HepG2 (cell line): ENCODE data around the gene CXCL10. TPM values are rescaled to one million over a fixed set of nuclear protein-coding genes. Genes with fewer than 3 reads are reported as not detected.

Source experiments
- ETV6 ChIP-seq: sonication (generic); formaldehyde crosslinking; conservative IDR thresholded peaks from 2 replicates; pipeline ENCODE4 v1.4.0; 2020; ENCODE audit warnings: missing genetic modification reagents
- ZKSCAN8 ChIP-seq: IDR thresholded peaks from 2 replicates; pipeline ENCODE4 v1.6.1; 2016; ENCODE audit warnings: borderline replicate concordance, missing genetic modification reagents, missing compliant biosample characterization
- ZNF597 ChIP-seq: sonication (generic); formaldehyde crosslinking; IDR thresholded peaks from 2 replicates; pipeline ENCODE4 v1.5.0; 2020; ENCODE audit warnings: missing genetic modification reagents
- polyA plus RNA-seq, 8 experiments: library from polyadenylated mRNA; depleted of rRNA in 3 of 8; stranded (reverse) in 7 of 8; unstranded in 1 of 8; fragments of >200 nt; fragmentation: Illumina TruSeq in 4 of 8; extraction: Trizol in 4 of 8; gene quantifications; 2 replicates each; pipeline versions ENCODE4 v1.2.1 to v1.2.3, GENCODE V29; 2011 to 2016; ENCODE audit warnings: low read depth in 4 of 8, missing spikeins in 1 of 8, mixed read lengths in 1 of 8; ENCODE audit not compliant: insufficient read depth in 1 of 8
- total RNA-seq, 5 experiments: library from RNA; depleted of rRNA; stranded (reverse); fragments of >200 nt; fragmentation: Illumina TruSeq; extraction: Trizol; gene quantifications; 2 replicates each; pipeline ENCODE4 v1.2.3, GENCODE V29; 2016; ENCODE audit warnings: low read depth in 1 of 5
- TF ChIP-seq, protein P1 (sequence below): sonication (generic); formaldehyde crosslinking; IDR thresholded peaks from 2 replicates; pipeline ENCODE4 v1.5.0; 2020; ENCODE audit warnings: mild to moderate bottlenecking, missing genetic modification reagents, borderline replicate concordance

The CXCL10 gene
- total and polyA plus RNA-seq, 2 of the 13 experiments (the other 11 are each of a cell fraction or from before 2014, with no cell fraction given): not detected

DNA sequence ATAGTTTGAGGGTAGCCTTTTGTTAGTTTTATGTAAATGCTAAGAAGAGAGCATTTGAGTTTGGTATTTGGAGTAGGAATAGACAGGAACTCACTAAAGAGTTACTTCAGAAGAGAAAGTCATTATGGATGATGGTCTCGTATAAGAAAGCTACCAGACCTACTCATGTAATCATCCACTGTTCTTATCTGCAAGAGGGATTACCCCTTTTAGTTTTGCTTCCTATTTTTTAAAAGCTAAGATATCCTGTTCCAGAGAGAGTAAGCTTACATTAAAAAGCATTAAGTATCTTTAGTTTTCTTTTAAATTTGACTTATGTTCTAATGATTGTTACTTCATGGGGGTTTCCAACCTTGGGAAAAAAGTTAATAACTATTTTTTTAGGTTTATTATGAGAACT, 38.7 kb upstream of the CXCL10 start (continued):
- TF ChIP-seq, protein P1, sequence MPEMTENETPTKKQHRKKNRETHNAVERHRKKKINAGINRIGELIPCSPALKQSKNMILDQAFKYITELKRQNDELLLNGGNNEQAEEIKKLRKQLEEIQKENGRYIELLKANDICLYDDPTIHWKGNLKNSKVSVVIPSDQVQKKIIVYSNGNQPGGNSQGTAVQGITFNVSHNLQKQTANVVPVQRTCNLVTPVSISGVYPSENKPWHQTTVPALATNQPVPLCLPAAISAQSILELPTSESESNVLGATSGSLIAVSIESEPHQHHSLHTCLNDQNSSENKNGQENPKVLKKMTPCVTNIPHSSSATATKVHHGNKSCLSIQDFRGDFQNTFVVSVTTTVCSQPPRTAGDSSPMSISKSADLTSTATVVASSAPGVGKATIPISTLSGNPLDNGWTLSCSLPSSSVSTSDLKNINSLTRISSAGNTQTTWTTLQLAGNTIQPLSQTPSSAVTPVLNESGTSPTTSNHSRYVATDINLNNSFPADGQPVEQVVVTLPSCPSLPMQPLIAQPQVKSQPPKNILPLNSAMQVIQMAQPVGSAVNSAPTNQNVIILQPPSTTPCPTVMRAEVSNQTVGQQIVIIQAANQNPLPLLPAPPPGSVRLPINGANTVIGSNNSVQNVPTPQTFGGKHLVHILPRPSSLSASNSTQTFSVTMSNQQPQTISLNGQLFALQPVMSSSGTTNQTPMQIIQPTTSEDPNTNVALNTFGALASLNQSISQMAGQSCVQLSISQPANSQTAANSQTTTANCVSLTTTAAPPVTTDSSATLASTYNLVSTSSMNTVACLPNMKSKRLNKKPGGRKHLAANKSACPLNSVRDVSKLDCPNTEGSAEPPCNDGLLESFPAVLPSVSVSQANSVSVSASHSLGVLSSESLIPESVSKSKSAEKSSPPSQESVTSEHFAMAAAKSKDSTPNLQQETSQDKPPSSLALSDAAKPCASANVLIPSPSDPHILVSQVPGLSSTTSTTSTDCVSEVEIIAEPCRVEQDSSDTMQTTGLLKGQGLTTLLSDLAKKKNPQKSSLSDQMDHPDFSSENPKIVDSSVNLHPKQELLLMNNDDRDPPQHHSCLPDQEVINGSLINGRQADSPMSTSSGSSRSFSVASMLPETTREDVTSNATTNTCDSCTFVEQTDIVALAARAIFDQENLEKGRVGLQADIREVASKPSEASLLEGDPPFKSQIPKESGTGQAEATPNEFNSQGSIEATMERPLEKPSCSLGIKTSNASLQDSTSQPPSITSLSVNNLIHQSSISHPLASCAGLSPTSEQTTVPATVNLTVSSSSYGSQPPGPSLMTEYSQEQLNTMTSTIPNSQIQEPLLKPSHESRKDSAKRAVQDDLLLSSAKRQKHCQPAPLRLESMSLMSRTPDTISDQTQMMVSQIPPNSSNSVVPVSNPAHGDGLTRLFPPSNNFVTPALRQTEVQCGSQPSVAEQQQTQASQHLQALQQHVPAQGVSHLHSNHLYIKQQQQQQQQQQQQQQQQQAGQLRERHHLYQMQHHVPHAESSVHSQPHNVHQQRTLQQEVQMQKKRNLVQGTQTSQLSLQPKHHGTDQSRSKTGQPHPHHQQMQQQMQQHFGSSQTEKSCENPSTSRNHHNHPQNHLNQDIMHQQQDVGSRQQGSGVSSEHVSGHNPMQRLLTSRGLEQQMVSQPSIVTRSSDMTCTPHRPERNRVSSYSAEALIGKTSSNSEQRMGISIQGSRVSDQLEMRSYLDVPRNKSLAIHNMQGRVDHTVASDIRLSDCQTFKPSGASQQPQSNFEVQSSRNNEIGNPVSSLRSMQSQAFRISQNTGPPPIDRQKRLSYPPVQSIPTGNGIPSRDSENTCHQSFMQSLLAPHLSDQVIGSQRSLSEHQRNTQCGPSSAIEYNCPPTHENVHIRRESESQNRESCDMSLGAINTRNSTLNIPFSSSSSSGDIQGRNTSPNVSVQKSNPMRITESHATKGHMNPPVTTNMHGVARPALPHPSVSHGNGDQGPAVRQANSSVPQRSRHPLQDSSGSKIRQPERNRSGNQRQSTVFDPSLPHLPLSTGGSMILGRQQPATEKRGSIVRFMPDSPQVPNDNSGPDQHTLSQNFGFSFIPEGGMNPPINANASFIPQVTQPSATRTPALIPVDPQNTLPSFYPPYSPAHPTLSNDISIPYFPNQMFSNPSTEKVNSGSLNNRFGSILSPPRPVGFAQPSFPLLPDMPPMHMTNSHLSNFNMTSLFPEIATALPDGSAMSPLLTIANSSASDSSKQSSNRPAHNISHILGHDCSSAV (CRISPR knock-in tag): no peak
- no peak for TF ChIP-seq ZKSCAN8 (CRISPR knock-in tag)
- TF ChIP-seq ETV6 (CRISPR knock-in tag): no peak
- no peak for TF ChIP-seq ZNF597 (CRISPR knock-in tag)
